Measurements from ENCODE around the gene LCNL1.

Gene LCNL1

DNA sequence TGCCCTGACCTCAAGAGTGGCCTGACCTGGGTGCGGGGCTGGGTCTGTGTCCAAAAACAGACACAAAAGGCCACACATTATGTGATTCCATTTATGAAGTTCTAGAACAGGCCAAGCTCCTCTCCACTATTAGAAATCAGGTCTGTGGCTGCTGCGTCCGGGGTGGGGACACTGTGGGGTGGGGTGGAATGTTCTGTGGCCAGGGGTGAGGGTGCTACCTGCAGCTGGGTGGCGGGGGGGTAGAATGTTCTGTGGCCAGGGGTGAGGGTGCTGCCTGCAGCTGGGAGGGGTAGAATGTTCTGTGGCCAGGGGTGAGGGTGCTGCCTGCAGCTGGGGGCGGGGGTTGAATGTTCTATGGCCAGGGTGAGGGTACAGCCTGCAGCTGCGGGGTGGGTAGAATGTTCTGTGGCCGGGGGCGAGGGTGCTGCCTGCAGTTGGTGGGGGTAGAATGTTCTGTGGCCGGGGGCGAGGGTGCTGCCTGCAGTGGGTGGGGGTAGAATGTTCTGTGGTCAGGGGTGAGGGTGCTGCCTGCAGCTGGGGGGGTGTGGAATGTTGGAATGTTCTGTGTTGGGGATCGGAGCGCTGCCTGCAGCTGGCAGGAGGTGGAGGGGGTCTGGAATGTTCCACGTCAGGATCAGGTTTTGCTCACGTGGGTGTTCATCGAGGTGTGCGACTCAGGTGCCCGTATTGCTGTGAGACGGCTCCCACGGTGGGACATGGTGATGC lies 22.4 kb upstream of the LCNL1 start:
- DNase-seq = no peak

DNA sequence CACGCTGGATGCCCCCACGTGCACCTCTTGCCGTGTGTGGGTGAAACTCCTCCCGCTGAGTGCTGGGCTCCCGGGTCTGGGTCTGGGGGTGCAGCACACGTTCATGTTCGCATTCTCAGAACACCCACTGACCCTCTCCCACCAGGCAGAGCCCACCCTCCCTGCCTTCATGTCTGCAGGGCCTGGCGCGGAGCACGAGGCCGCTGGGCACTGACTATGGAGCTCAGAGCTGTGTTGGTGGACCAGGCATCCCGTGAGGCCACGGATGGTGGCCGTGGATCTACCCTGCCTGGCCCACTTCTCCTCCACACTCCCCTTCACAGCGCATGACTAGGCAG lies 21.9 kb upstream of the LCNL1 start:
- no peak for DNase-seq

DNA sequence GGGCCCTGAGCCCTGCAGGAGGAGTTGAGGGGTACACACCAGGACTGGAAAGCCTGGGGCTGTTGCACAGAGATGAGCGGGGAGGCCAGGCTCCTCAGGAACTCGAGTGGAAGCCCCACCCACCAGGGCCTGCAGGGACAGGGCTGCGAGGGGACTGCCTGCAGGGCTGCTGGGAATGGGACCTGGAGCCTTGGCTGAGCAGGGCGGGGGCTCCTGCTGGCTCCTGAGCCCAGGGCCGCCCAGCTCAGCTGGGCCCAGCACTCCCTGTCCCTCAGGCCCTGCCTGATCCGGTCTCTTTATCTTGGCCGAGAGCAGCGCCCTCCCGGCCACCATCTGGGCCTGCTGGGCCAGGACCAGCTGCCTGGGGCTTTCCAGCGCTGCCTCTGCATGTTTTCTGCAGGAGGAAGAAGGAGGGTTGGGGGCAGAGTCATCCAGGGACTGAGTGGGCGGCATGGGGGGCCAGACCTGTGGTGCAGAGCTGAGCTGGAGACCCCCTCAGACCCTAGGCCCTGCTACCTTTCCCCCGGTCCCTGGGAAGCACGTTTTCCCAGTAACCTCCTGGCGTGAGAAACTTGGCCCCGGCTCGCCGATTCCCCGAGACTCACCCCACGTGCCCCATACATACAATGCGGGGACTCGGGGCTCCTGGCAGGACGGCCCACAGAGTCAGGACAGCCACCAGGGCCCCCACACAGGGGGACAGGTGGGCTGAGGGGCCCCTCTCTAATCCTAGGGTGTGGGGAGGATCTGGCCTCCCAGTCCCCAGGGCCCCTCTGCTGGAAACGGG lies 21.3 kb upstream of the LCNL1 start:
- DNase-seq = no peak

DNA sequence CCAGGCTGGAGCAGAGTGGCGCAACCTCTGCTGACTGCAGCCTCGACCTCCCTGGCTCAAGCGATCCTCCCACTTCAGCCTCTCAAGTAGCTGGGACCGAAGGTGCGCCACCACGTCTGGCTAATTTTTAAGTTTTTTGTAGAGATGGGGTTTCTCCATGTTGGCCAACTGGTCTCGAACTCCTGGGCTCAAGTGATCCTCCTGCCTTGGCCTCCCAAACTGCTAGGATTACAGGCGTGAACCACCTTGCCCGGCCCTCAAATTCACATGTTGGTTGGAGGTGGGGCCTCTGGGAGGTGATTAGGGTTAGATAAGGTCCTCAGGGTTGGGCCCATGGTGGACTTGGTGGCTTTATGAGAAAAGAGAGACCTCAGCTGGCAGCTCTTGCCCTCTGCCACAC lies 20.6 kb upstream of the LCNL1 start:
- DNase-seq = no peak

DNA sequence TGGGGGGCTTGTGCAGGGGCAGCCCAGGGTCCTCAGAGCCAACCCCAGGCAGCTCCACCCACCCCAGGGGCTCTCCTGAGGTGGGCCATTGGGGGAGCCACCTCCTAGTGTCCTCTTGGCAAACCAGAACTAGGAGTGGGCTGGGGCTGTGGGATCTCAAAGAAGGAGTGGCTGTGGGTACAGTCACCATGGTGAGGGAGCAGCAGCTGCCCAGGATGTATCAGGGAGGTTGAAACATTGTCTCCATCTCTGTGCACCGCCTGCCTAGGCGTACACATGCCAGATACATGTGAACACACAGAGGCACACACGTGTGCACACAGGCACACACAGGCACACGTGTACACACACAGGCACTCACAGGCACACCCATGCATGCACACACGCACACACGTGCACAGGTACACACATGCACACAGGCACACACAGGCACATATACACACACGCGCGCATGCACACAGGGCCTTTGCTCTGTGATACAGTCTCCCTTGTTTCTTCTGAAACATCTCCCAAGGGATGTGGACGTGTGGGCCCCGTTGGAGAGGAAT lies 20.0 kb upstream of the LCNL1 start:
- DNase-seq = no peak

DNA sequence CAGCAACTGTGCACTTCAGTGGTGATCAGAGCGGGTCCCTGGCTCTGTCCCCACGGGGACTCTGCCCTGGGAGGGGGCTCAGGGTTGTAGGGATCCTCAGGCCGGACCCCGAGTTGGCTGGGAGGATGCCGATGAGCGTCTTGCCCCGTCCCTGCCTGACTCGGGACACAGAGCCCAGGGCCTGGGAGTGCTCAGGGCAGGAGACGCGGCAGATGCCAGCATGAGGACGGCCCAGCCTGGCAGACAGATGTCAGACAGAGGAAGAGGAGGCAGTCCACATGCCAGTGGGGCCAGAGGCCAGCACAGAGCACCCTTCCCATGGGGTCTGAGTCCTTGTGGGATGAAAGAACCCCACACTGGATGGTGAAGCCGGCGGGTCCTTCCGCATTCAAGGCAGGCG lies 19.5 kb upstream of the LCNL1 start:
- no peak for DNase-seq

DNA sequence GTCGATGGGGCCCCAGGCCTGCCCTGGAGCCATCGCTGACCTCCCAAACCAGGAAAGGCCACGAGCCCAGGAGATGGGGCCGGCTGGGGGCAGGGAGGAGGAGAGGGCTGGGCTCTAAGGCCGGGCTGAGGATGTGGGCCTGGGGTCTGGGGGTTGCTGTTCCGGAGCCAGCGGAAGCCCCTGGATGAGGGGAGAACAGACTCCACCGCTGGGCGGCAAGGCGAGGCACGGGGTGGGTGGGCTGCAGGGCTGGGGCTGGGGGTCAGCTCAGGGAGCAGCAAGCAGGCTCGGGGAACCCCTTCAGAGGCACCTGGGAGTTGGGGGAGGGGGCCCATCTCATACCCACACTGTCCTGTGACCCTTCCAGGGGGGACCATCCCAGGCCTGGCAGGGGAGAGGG lies 19.0 kb upstream of the LCNL1 start:
- no peak for DNase-seq

DNA sequence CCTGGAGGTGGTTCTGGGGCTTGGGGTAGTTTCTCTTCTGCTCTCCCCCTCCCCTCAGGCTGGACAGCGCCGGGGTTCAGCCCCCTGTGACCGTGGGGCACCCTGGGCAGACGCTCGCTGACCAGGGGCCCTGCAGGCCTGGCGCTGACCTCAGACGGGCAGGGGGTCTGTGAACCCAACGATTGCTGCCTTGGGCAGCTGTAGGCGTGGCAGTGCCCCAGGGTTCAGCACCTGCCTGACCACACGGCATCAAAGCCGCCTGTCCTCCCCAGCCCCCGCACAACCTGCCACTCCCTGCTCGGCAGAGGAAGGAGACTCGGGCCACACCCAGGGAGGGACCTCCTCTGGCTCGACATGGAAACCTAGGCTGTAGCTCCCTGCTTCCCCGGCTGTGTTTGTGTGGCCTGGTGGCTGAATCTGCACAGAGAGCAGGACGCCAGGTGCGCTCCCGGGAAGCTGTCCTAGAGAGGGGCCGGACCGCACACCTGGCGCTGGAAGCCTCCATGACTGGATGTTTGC lies 18.6 kb upstream of the LCNL1 start:
- DNase-seq = no peak

DNA sequence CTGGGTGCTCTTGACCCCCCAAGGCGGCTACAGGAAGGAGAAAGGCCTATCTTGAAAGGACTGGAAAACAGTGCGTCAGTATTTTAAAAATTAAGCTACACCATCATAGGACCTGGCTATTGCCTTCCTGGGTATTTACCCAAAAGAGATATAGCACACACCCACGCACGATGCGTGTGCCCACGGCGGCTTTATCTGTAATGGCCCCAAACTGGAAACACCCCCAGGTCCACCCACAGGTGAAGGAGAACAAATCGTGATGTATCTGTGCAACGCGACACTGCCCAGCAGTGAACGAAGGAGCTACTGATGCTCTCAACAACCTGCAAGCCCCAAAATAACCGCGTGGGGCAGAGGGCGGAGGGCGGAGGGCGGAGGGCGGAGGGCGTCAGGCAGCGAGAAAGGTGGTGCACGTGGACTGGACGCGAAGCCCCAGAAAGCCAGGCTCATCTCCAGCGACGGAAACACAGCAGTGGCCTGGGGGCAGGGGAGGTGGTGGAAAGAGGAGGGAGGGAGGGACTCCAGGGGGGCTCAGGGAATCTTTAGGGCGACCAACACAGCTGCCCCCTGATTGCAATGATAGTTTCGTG lies 17.9 kb upstream of the LCNL1 start:
- no peak for DNase-seq

DNA sequence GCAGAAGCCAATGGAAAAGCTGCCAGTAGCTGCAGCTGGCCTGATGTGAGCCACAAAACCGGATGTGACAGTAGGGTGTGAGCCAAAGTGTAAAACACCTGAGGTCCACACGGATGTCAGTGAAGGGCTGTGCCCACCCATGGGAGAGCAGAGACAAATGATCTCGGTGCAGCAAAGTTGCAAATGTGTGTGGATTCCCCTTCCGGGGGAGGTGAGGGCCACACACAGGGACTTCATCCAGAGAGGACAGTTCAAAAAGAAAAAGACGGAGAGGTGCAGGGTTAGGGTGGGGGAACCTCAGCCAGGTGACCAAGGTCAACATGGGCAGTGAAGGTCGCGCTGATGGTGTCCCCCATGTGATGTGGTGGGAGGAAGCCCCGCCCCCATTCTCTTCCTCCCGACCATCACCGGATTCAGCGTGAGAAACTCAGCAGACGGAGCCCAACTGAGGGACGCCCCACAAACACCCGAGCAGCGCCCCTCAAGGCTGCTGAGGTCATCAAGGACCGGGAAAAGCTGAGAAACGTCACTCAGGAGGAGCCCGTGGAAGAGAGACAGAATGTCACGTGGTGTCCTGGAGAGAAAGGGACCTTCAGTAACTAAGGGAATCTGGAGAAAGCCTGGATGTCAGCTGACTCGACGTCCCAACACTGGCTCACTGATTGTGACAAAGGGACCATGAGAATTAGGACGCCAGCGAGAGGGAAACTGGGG lies 16.9 kb upstream of the LCNL1 start:
- DNase-seq = no peak

DNA sequence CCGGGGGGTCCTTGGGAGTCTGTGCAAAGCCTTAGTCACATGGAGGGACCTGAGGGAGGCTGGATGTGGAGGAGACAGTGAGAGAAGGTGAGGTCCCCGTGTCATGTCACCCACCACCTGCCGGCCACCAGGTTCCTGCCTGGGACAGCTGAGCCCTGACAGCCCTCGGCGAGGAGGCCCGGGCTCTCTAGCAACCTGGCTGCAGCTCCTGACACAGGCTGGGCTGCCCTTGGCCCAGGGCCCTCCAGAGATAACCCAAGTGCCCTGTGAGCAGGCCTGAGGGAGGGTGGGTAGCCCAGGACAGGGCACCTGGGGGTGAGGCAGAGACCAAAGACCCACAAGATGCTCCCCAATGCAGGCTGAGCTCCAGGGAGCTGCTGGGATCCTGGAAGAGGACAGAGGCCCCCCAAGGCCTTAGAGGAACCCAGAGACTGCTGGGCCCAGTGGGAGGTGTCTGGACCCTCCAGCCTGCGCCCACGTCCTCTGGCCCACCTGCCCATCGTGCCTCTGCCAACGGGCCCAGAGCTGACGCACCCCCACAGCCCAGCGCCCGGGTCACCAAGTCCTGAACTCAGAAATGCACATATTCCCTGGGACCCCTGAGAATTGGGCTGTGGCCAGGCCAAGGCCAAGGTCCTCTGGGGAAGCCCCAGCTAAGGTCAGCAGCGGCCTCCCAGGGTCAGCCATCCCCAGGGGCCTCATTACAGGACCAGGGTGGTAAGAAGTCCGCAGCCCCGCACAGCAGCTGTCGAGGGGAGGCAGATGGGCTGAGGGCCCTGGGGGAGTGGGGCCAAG lies 14.3 kb upstream of the LCNL1 start:
- no peak for DNase-seq

DNA sequence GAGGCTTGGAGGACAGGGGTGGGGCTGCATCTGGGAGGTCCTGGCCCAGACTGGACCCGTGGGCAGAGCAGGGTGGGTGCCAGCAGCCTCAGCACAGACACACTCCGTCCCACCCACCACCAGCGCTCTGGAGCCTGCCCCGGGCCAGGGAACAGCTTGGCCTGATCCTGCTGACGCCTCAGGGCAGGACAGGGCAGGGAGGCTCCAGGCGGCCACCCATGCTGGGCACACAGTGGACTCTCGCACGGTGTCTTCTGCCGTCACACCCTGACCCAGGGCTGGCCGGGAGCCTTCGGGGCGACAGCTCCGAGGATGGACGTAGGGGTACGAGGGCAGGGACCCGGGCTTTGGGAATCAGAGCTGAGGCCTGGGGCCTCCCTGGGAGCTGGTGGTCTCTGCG lies 13.6 kb upstream of the LCNL1 start:
- DNase-seq = no peak

DNA sequence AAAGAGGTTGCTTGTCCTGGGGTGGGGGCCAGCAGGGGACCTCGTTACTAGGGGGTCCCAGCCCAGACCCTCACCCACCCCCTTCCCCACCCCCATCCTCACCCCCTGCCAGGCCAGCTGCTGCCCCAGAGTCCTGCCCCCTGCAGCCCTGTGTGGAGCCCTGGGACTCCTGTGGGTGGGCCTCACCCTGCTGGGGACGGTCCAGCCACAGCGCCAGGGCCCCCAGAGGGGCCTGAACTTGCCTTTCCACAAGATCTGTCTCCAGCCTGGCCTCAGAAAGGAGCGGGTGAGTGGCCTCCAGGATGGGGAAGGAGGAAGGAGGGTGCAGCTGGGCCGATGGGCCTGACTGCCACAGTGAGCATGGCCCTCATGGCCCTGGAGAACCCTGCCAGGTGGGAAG lies 13.0 kb upstream of the LCNL1 start:
- DNase-seq = no peak

DNA sequence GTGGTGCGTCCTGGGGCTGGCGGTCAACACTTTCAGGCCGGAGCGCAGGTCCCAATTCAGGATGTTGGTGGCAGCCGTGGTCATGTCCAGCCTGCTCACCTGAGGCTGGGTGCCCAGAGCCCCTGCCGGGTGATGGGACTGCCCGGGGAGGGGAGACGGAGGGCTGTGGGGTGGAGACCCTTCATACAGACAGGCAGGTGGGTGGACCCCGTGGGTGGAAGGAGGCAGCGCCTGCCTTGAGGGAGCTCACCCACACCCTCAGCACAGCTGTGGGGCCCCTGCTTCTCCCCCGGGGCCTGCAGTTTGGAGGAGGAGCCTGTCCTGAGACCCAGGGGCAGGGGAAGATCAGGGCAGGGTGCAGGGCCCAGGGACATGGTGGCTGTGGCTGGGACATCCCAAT lies 12.4 kb upstream of the LCNL1 start:
- no peak for DNase-seq

DNA sequence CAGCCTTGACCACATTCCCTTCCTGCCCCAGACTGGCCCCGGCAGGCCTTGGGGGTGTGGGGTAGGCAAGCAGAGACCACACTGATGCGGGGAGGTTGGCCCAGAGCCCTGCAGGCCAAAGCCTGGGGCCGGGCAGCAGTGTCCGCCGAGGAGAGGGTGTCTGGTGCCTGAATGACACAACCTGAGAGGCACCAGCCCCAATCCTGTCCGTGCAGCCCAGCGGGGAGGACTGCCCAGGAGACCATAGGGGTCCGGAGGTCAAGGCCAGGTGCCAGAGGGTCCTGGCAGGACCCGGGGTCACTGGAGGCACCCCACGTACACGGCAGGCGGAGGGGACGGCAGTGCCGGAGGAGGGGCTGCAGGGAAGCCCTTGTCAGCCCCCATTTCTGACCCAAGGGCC lies 11.0 kb upstream of the LCNL1 start:
- DNase-seq = no peak

DNA sequence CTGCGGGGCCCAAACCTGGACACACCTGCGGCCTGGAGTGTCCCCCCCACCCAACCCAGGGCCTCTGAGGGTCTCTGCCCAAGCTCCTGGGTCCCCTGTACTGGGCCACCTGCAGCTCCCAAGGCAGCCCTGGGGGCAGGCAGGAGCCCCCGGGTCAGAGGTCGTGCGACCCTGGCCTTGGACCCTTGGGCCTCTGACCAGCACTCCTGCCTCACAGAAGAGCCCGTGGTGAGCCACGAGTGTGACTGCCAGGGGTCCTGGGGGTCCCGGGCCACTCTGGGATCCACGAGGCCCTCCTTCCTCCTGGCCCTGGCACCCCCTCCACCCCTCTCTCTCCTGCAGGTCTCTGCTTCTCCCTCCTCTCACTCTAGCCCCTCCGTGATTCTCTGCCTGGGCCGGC lies 10.5 kb upstream of the LCNL1 start:
- no peak for DNase-seq

DNA sequence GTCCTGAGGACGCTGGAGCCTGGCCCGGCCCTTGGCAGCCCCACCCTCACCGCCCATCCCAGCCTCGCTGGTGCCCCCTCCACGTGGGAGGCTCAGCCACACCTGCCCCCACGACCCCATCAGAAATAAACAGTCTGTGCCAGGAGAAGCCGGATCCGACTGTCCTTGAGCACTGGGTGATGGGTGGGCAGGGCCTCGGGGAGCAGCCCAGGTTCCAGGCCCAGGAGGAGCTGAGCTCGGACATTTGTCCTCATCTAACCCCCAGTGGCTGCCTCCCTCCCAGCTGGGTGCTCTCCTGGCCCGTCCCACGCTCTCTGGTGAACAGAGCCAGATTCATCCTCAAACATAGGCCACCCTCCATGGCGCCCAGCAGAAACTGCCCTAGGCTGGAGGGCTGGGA lies 10.1 kb upstream of the LCNL1 start:
- no peak for DNase-seq

DNA sequence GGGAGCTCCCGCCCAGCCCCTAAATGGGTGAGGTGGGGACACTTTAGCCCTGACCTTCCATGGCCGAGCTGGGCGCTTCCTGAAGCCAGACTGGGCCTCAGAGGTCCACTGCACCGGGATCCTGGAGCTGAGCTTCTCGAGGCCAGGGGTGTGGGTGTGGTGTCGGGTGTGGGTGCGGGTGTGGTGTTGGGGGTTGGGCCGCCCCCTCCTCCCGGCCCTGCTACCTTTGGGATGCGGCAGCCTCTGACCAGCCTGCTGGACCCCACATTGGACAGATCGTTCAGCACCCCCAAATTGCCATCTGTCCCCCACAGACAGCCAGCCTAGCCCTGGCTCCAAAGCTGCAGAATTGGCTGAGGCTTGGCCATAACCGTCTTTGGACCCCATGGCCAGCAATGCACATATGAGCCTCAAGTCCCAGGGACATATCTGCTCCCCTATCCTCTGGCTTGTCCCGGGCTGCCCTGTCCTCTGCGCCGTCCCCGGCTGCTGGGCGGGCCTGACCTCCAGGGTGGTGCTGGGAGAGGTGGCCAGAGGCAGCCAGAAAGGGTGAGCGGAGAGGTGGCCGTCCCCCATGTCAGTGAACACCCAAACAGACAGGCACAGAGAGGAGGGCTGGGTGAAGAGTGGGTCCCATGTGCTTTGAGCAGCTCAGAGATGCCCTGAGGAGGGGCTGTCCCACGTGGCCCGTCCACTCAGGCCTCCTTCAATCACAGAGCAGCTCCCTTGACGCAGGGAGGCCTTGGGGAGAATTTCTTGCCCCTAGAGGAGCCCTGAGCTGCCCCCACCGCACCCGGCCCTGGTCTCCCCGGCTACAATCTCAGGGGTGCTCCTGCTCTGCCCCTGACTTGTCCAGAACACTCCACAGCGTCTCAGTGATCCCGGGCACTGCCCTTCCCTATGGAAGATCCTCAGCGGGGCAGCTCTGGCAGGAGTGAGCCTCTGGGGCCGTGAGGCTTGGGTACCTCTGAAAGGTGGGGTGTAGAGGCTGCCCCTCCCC lies 8.9 kb upstream of the LCNL1 start:
- DNase-seq = no peak

DNA sequence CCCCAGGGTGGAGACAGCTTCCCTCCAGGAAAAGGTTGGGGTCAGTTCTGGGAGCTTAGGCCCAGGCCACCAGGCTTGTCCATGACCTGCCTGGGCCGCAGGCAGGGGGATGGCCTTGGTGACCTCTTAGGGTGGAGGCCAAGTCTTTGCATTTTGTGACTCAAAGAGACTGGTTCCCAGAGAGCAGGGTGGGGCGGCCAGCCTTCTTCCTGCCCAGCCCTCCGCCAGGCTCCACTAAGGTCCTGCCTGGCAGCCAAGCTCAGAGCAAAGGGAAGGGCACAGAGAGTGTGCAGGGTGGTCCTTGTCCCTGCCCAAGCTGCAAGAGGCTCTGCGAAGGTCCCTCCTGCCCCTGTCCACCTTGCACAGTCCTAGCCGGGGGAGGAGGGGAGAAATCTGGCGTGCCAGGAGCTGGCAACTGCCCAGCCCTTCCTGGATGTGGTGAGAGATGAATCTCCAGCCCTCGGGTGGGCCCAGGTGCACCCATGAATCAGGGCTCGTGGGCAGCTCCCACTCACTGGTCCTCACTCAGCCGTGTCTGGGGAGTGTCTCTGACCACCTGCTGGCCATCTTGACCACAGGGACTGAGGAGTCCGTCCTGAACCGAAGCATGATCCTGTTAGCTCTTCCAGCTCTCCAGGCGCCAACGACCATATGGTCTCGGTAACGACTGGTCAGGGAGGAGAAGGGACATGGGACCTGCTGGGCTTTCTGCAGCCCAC lies 7.8 kb upstream of the LCNL1 start:
- no peak for DNase-seq

DNA sequence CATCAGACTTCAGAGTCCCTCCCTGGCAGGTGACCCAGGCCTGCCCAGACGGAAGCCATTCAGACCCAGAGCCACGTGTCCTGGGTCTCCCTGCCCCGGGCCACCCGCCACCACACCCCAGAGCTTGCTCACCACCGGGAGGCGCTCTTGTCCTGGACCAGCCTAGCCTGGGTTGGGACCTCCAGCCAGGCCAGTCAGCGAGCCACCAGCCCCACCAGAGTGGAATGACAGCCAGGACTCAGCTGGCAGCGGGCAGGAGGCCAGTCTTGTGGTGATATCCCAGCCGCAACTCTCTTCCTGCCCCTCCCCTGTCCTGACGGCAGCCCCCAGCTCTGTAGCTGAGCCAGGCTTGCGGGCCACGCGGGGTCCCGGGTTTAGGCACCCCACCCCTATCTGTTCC lies 7.1 kb upstream of the LCNL1 start:
- no peak for DNase-seq
